Heart left ventricle (tissue), 16 donors: ENCODE results near the gene CCNJL. TPM values are rescaled to one million over a fixed set of nuclear protein-coding genes. Genes with fewer than 3 reads are reported as not detected.

Source experiments
- ATAC-seq, 4 donors: fragments of 200-7000 bp; cut with Tn5 transposase; one replicate each; pipeline ENCODE4 v1.9.1; 2020 to 2022; ENCODE audit warnings: moderate library complexity in 4 of 4, mild to moderate bottlenecking in 3 of 4, moderate number of reproducible peaks in 1 of 4
- DNase-seq, 5 donors: peaks; one replicate each; pipeline ENCODE4 v3.0.0-alpha.2; 2020
- H3K27ac ChIP-seq, 12 donors: fragments of 200-600 bp; sonication (generic) in 4 of 12; one replicate each; pipeline versions ENCODE4 v1.5.0 to v1.8.0; 2016 to 2022; ENCODE audit warnings: mild to moderate bottlenecking in 2 of 12
- H3K27me3 ChIP-seq, 9 donors: fragments of 200-600 bp; sonication (generic) in 2 of 9; one replicate each; pipeline versions ENCODE4 v1.5.1 to v1.8.0; 2016 to 2022; ENCODE audit warnings: mild to moderate bottlenecking in 3 of 9
- H3K36me3 ChIP-seq, 9 donors: fragments of 200-600 bp; sonication (generic) in 2 of 9; one replicate each; pipeline versions ENCODE4 v1.5.0 to v1.8.0; 2018 to 2022; ENCODE audit warnings: mild to moderate bottlenecking in 2 of 9
- H3K4me1 ChIP-seq, 12 donors: fragments of 200-600 bp; sonication (generic) in 4 of 12; one replicate each; pipeline versions ENCODE4 v1.5.0 to v1.8.0; 2016 to 2022; ENCODE audit warnings: mild to moderate bottlenecking in 3 of 12
- H3K4me3 ChIP-seq, 12 donors: fragments of 200-600 bp; sonication (generic) in 4 of 12; one replicate each; pipeline versions ENCODE4 v1.5.0 to v1.8.0; 2017 to 2022; ENCODE audit warnings: mild to moderate bottlenecking in 9 of 12, moderate library complexity in 4 of 12
- H3K9me3 ChIP-seq, 12 donors: fragments of 200-600 bp; sonication (generic) in 4 of 12; one replicate each; pipeline versions ENCODE4 v1.5.0 to v1.8.0; 2016 to 2022; ENCODE audit warnings: mild to moderate bottlenecking in 1 of 12
- CTCF ChIP-seq, 12 donors: fragments of 200-600 bp; sonication (generic) in 4 of 12; IDR thresholded peaks; one replicate each; pipeline versions ENCODE4 v1.5.0 to v1.8.0; 2018 to 2022; ENCODE audit warnings: antibody characterized with exemption in 12 of 12, mild to moderate bottlenecking in 5 of 12
- POLR2A ChIP-seq, 2 donors: fragments of 450-650 bp; IDR thresholded peaks; one replicate each; pipeline ENCODE4 v1.6.1; 2017; ENCODE audit warnings: antibody characterized with exemption in 2 of 2, mild to moderate bottlenecking in 2 of 2, moderate library complexity in 2 of 2
- WGBS, 4 donors: extraction: QIAGEN DNeasy Blood & Tissue Kit in 2 of 4; methylation state at CpG; one replicate each; pipeline versions ENCODE4 v1.1.5 to v1.1.7; 2013 to 2018; 5-methylcytosine and 5-hydroxymethylcytosine counted together
- intact Hi-C, 10 donors: fragments of 100-400 bp; cut with DNase I; formaldehyde crosslinking; loops; one replicate each; pipeline versions ENCODE4 v1.11.1 to v1.14.2; 2022
- polyA plus RNA-seq, 2 donors: library from polyadenylated mRNA; stranded (reverse); fragments of 200-250 nt; gene quantifications; one replicate each; pipeline ENCODE4 v1.2.3, GENCODE V29; 2013
- total RNA-seq, 9 donors: library from RNA; depleted of rRNA in 2 of 9; stranded (reverse); fragments of >200 nt in 2 of 9; fragmentation: NEBNext Ultra II Directional in 3 of 9; extraction: Animal tissue kit (Norgen Biotek cat#: 25700) in 3 of 9; gene quantifications; one replicate each; pipeline versions ENCODE4 v1.1.0 to v1.2.4, GENCODE V29; 2016 to 2023
- donor health status: ischemic (EF 13 %, LVEDD 7.1; RV severe dilation, severe dysfunction).
- donor health status: healthy with polysubstance abuse.
- donor health status: DM: no; HTN: yes; CAD: no.
- donor health status: DM: no; HTN: no; CAD: no.
- donor health status: ischemic (EF 25% LVEDD 6.9; RV normal size, moderate dysfunction).
- donor health status: ischemic (EF 25% LVEDD 5.7; RV mildly dilated, moderate dysfunction).
- donor health status: healthy.
- donor health status: DM: yes; HTN: yes; CAD: no.
- donor health status: ischemic (EF 35%, LVEDD 5.7; RV mildly dilated, moderate dysfunction).
- donor health status: nonischemic (EF 11% LVEDD 7.7; RV severe dilation, severe dysfunction).
- donor health status: DM: yes; HTN: yes; CAD: no.
- donor health status: PGD.
- donor health status: ischemic (EF 29% LVEDD 5.4; RV normal size, mild dysfunction).
- donor health status: nonischemic (EF 23%, LVEDD 6.1; RV moderate dilation, normal function).

CCNJL gene
- total and polyA plus RNA-seq, 11 donors = 3.5 to 12.4 (median 7.2) TPM

GRCh38 chr5:160229190-160229742 lies 83.1 kb downstream of the CCNJL start, which contains the start of gene FABP6:
Gene FABP6 (plus strand): TSS chr5:160229506. CDS start chr5:160229558, 52 bp downstream.
- H3K36me3 ChIP-seq = no peaks in the 10 kb centered on the region
- H3K27me3 ChIP-seq = no peaks in the 10 kb centered on the region
- H3K9me3 ChIP-seq = no peaks in the 10 kb centered on the region
- H3K27ac ChIP-seq = no peak within 1 kb of the TSS
- 72 to 76% (median 74%) methylated on average over 7 of the region's 7 CpGs for WGBS, 4 donors
- no peak for DNase-seq
- TF ChIP-seq CTCF (IDR thresholded peaks at IDR 0.05) = no peak
- no peak for TF ChIP-seq POLR2A (IDR thresholded peaks at IDR 0.05)
- H3K4me3 ChIP-seq = no peak within 1 kb of the TSS
- no peak for ATAC-seq
- intact Hi-C loops = no loop called here
- H3K4me1 ChIP-seq = peaks cover 0 to 5% (median 0%) of the 10 kb centered on the region in 12 donors

- WGBS, 4 donors = 83 to 93% (median 90%) methylated on average over 2 of the region's 2 CpGs
- Histone ChIP-seq H3K27me3 (no peaks in the 10 kb centered on the region), H3K4me1 (no peaks in the 10 kb centered on the region), H3K27ac (no peak overlapping the region), H3K9me3 (no peaks in the 10 kb centered on the region), H3K4me3 (no peak overlapping the region), H3K36me3 (no peaks in the 10 kb centered on the region)
- ATAC-seq (no peak), DNase-seq (no peak)
- no peak for TF ChIP-seq POLR2A (IDR thresholded peaks at IDR 0.05)
- TF ChIP-seq CTCF (IDR thresholded peaks at IDR 0.05) = no peak
- intact Hi-C loops = no loop called here
These were observed 85.4 kb downstream of the CCNJL start for GRCh38 chr5:160227012-160227411.

- no peaks in the 10 kb centered on the region for H3K4me1 ChIP-seq
- TF ChIP-seq POLR2A (IDR thresholded peaks at IDR 0.05) (no peak), CTCF (IDR thresholded peaks at IDR 0.05) (no peak)
- no peaks in the 10 kb centered on the region for H3K36me3 ChIP-seq
- DNase-seq (no peak), ATAC-seq (no peak)
- H3K4me3 ChIP-seq = no peak overlapping the region
- 82 to 96% (median 92%) methylated on average over 3 of the region's 3 CpGs for WGBS, 4 donors
- intact Hi-C loops = no loop called here
- H3K9me3 ChIP-seq = no peaks in the 10 kb centered on the region
- H3K27me3 ChIP-seq = no peaks in the 10 kb centered on the region
- no peak overlapping the region for H3K27ac ChIP-seq
These were observed 91.3 kb downstream of the CCNJL start for GRCh38 chr5:160221082-160221481.

GRCh38 chr5:160219356-160219755 lies 93.0 kb downstream of the CCNJL start:
- intact Hi-C loops = no loop called here
- no peaks in the 10 kb centered on the region for H3K36me3 ChIP-seq
- H3K4me3 ChIP-seq = no peak overlapping the region
- H3K27me3 ChIP-seq = no peaks in the 10 kb centered on the region
- ATAC-seq = no peak
- H3K9me3 ChIP-seq = no peaks in the 10 kb centered on the region
- H3K27ac ChIP-seq = no peak overlapping the region
- TF ChIP-seq POLR2A (IDR thresholded peaks at IDR 0.05) (no peak), CTCF (IDR thresholded peaks at IDR 0.05) (no peak)
- DNase-seq = no peak
- WGBS, 4 donors = 57 to 75% (median 67%) methylated on average over 4 of the region's 4 CpGs
- H3K4me1 ChIP-seq = no peaks in the 10 kb centered on the region
